T follicular helper cell (primary cell): ENCODE measurements around the gene FURIN.
A peak's percentile ranks its signal among the peaks of the same experiment; 100 is the strongest.
"Not testable (repeated sequence)": the region's sequence is repeated elsewhere in the genome, so short reads cannot be mapped to it uniquely, and the experiment has no call there.

Experiments used
- DNase-seq: peaks from one replicate; pipeline ENCODE4 v3.0.0-alpha.2; 2020; ENCODE audit warnings: low read depth

FURIN gene

DNA sequence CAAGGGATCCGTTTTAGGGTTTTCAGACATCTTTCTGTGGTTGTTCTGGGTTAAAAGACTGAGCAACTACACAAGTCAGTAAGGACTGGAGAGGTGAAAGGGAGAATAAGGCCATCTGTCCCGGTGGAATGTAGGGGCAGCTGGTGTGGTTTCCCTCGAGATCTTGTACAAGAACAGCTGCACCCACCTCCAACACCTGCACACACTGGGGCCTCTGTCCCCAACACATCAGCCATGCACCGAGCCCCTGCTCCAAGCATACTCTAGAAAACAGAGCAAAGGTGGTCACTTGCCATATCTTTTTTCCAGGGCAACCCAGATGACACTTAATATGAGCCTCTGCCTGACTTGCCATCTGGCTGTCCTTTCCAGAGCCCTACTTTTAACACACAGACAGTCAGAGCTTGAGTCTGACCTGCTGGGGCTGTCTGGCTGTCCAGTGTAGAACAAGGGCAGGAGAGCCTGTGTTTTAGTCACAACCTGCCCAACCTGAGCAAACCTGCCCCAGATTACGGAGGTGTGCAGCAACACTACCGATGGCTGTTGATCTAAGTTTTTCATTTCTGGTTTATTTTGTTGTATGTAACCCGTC is 46.9 kb downstream of the FURIN start:
- DNase-seq, result no peak

DNA sequence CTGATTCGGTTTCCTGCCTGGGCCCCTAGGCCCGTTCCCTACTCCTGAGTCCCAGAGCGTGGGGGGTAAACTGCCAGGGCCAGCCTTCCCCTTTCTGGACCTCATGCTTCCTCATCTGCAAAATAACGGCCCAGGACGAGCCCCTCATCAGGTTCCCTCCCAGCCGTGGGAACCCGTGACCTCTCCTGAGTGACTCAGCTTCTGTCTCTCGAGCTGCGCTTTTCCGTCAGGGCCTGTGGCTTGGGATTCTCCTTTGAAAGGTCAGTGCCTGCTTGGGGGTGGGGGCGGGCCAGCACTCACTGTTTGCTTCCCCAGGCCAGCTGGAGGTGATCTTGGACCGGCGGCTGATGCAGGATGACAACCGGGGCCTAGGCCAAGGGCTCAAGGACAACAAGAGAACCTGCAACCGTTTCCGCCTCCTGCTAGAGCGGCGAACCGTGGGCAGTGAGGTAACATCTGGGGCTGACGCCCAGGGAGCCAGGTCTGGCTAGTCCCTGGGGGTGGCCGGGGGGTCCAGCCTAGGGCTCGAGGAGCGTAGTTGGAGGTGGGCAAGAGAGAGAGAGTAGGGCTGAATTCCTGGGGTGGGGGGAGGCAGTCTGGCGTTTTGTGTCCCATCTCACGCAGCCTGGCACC is 47.5 kb downstream of the FURIN start:
- DNase-seq, result no peak

- no peak for DNase-seq
These were observed 48.1 kb downstream of the FURIN start for GRCh38 chr15:90916461-90916860.

DNA sequence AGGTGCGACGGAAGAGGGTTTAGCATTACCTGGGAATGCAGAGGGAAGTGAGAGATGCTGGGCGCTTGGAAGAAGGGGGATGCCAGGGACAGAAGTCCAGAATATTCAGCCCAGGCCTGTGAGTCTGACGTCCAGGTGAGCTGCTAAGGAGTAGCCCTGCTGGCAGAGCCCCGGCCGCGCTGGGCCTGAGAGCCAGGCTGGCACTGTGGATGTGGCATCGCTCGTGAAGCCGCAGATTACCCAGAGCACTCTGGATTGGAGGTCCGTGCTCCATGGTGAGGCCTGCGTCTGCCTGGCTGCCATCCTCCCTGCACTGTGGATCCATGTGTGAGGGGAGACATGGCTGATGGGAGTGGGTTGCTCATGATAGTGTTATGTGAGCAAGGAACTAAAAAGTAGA is 49.2 kb downstream of the FURIN start:
- no peak for DNase-seq

DNA sequence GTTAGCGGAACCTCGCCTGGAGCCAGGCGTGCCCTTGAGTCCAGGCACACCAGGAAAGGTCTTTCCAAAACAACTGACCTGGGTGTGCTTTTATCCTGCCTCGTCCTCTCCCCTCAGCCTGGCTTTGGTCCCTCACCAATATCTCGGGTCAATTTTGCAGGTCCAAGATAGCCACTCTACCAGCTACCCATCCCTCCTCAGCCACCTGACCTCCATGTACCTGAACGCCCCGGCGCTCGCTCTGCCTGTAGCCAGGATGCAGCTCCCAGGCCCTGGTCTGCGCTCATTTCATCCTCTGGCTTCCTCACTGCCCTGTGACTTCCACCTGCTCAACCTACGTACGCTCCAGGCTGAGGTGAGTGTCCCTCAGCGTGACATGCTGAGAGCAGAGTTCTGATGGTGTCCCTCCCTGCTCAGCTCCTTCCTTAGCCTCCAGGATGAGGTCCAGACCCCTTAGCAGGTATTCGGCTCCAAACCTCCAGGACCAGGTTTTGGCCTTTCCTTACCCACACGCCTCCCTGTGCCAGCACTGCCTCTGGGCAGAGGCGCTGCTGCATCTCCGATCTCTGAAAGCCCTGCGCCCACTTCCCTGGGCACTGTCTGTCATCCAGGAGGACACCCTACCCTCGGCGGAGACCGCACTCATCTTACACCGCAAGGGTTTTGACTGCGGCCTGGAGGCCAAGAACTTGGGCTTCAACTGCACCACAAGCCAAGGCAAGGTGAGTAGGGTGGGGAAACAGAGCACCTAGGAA is 49.8 kb downstream of the FURIN start:
- DNase-seq, result no peak

DNA sequence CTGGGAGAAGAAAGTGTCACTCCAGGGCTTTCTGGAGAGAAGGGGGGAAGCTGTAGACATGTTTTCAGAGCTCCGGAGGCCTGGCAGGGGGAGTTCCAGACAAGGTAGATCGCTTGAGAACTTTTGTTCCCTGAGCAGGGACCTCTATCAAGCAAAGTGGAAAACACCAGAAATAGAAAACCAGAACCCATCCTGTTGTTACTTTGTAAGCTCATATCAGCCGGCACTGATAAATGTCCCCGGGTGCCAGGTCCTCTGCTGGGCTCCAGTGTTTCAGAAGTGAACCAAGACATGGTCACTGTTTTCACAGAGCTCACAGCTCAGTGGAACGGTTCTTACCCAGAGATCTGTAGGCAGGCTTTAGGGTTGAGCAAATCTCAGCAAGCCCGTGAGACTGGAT is 50.4 kb downstream of the FURIN start:
- DNase-seq, result no peak

DNA sequence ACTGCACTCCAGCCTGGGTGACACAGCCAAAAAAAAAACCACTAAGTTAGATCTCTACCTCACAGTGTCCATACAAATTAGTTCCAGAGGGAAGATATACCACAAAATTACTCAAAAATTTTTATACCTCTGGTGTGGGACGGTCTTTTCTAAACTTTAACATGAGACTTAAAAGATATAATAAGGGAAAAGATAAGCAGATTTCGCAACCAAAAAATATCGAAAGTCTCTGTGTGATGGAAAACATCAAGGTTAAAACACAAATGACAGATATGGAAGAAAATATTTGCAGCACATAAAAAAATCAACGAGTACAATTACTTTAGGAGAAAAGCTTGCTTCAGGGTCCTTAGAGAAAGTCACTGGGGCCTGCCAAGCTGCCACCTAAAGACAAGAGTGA is 53.5 kb downstream of the FURIN start:
- no peak for DNase-seq

DNA sequence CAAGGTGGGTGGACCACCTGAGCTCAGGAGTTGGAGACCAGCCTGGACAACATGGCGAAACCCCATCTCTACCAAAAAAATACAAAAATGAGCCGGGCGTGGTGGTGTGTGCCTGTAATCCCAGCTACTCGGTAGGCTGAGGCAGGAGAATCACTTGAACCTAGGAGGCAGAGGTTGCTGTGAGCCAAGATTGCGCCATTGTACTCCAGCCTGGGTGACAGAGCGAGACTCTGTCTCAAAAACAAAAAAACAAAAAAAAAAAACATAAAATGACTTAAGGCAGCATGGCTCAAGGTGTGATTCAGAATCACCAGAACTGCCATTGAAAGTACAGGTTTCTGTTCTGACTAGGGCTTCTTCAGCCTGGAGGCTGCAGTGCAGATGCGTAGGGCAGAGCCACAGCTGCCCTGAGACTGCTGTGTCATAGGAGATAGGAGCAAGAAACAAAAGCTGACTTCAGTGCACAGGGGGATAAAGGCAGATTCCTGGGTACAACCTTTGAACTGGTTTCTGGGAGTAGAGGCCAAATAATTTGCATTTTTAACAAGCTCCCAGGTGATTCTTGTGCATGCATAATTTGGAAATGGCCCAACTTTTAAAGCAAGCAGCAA is 54.4 kb downstream of the FURIN start:
- not testable (repeated sequence) for DNase-seq

GRCh38 chr15:90924375-90924774 is 56.0 kb downstream of the FURIN start:
- DNase-seq, result no peak

GRCh38 chr15:90926766-90927165 is 58.4 kb downstream of the FURIN start:
- not testable (repeated sequence) for DNase-seq

DNA sequence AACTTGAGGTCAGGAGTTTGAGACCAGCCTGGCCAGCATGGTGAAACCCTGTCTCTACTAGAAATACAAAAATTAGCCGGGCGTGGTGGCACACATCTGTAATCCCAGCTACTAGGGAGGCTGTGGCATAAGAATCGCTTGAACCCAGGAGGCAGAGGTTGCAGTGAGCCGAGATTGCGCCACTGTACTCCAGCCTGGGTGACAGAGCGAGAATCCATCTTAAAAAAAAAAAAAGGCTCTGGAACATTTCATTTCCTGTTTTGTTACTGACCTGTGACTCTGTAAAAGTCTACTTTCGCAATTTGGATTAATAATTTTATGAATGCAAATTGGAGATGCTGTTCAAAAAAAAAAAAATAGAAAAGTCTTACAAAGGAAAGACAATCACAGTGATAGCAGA is 59.7 kb downstream of the FURIN start:
- DNase-seq, result not testable (repeated sequence)

GRCh38 chr15:90929246-90930019 is 61.0 kb downstream of the FURIN start:
- DNase-seq, result no peak

DNA sequence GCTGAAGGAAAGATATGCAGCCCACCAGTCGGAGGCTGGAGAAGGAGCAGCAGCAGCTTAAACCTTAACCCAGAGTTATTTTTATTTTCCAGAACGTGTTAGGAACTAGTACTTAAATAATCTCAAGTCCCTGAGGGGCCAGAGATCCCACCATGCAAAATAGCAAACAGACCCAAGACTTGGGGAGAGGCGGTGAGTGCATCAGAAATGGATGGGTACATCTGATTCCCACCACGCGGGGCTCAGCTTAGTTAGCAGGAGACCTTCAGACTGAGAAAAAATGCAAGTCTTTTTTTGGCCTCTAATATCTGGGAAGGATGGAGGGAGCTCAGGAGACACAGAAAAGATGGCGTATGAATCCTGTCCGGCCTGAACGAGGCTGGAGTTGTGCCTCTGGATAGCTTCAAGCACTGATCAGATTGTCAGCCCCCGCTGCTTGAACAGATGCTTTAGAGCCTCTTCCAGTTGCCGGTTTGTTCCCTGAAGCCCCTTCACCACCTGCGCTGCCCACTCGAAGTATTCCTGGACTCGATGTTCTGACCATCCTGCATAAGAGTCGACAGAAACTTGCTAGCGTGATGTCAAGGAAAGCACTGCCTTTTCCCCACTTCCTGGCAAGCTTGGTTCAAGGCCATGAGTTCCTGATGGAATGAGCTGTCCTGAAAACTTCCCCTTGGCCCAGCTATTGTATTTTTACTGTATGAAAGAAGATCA is 62.6 kb downstream of the FURIN start:
- no peak for DNase-seq

GRCh38 chr15:90931575-90931827 is 63.1 kb downstream of the FURIN start:
- DNase-seq, result no peak

DNA sequence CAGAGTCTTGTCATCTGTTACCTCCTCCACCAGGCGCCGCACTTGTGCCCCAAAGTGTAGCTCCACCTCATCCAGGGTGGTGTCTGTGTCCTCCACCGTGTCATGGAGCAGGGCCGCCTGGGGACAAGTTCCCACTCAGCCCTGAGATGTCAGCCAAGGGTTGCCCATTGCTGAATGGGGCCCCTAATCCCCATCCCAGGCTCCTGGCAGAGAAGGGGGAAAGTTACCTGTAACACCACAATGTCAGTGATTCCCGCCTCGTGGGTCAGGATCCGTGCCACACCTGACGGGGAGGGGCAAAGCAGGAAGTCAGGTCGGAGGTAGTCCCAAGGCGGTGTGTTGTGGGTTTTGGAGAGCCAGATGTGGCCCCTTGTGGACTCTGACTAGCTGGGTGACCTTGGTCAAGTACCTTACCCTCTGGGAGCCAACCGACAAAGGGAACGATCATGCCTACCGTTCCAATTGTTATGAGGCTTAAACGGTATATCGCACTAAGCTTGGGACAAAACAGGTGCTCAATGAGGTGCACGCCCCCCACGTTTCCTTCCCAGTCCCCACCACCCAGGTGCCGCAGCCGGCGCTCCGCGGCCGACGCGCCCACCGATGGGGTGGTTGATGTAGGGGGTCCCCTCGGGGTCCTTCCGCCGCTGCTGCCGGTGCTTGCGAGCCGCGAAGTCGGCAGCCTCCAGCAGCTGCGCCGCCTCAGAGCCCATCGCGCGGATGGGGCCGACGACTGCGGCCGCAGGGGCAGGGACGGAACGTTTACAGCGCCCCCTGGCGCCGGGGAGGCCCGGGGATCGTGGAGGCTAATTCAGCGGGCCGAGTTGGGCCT is 63.7 kb downstream of the FURIN start, which contains the start of gene HDDC3:
Gene HDDC3 (minus strand): TSS at position 722 of the 832 bp plus-strand sequence. CDS start 9 bp downstream, at position 713.
- DNase-seq, result peak; percentile 81

DNA sequence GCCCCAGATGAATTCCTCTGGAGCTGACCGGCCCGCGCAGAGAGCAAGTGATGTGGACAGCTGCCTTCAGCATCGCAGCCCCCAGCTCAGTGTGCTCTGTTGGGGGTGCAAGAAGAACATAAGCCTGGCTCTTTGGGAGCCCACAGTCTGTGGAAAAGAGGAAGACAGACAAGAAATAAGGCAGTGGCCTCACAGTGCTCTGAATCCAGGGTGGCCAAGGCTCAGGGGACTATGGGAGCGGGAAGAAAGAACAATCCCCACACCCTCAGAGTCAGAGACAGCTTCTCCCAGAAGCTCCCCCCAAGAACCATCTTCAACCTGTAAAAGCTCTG is 64.2 kb downstream of the FURIN start:
- no peak for DNase-seq
